ENCODE results near the gene UNC50.

- TF ChIP-seq MAZ (IDR thresholded peaks at IDR 0.05; ENCODE audit: borderline replicate concordance, low read depth, low read length) (no peak), CTCF (IDR thresholded peaks at IDR 0.05) (no peak), PHF8 (IDR thresholded peaks at IDR 0.05; ENCODE audit: borderline replicate concordance, low read depth) (no peak), POLR2A (IDR thresholded peaks at IDR 0.05; ENCODE audit: low read length) (no peak), NR3C1 (IDR thresholded peaks at IDR 0.05) (no peak), ESRRA (IDR thresholded peaks at IDR 0.05; ENCODE audit: borderline replicate concordance, low read length) (no peak), PBX3 (IDR thresholded peaks at IDR 0.05) (no peak), POLR2AphosphoS2 (conservative IDR thresholded peaks at IDR 0.05; ENCODE audit: low read length) (no peak), HDAC2 (IDR thresholded peaks at IDR 0.05) (no peak), REST (IDR thresholded peaks at IDR 0.05) (no peak), HEYL (CRISPR knock-in tag; IDR thresholded peaks at IDR 0.05) (no peak), SMC3 (IDR thresholded peaks at IDR 0.05) (no peak), MAX (IDR thresholded peaks at IDR 0.05) (no peak), ELK1 (IDR thresholded peaks at IDR 0.05; ENCODE audit: low read depth, low read length) (no peak)
Measured at GRCh38 chr2:98586551-98587140, 21.7 kb upstream of the UNC50 start.
